ENCODE measurements around the gene CEP63.
"Not testable (repeated sequence)": the region's sequence is repeated elsewhere in the genome, so short reads cannot be mapped to it uniquely, and the experiment has no call there.

CEP63 gene

DNA sequence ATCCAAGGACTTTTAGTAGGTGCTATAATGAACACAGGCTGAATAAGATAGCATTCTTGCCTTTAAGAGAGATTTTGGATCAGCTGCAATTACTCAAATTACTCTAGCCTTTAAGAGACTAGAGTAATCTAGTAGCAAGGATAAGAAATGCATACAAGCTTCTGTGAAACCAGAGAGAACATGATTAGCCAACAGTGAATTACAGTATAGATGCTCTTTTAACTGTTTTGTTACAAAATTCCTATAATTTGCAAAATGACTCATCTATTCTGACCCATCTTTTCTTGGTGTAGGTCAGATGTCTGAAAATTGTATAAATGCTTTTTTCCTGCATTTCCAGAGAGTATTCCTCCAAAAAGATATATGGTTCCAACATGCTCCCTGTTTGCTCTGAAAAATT is 66.9 kb downstream of the CEP63 start:
- H3K36me3 ChIP-seq (ENCODE audit: control insufficient read depth in 5 of 5, insufficient read depth in 5 of 5, low read length in 5 of 5): peaks cover 37 to 52% (median 44%) of the 10 kb centered on the region in 5 donors
- H3K4me1 ChIP-seq (ENCODE audit: control insufficient read depth in 5 of 5, insufficient read depth in 5 of 5, low read length in 5 of 5): no peaks in the 10 kb centered on the region
- no peaks in the 10 kb centered on the region for H3K9me3 ChIP-seq (ENCODE audit: control insufficient read depth in 5 of 5, low read length in 5 of 5)
- no peak overlapping the region for H3K4me3 ChIP-seq (ENCODE audit: low read depth in 1 of 5, low read length in 5 of 5)
- H3K9ac ChIP-seq (ENCODE audit: low read length in 5 of 5): no peak overlapping the region
- H3K27me3 ChIP-seq (ENCODE audit: control insufficient read depth in 5 of 5, insufficient read depth in 4 of 5, low read length in 5 of 5): no peaks in the 10 kb centered on the region
- no peak overlapping the region for H3K27ac ChIP-seq (ENCODE audit: low read depth, low read length)

DNA sequence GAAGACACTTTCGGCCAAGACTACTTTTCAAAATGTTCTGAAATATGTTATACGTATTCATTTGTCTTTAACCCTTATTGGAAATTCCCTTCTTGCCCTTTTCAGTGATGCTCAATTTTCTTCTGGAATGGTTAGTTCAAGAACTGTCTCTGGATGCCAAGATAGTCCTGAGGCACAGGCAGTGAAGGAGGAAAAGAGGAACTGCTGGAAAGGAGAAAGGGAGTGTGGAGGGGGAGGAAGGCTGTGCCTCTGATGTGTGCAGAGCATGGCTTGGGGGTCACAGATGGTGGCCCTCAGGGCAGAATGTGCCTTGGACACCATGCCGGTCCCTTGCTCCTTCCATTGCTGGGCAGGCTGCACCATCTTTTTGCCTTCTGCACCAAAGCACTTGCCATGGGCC is 73.7 kb downstream of the CEP63 start:
- Histone ChIP-seq H3K4me3 (ENCODE audit: low read depth in 1 of 5, low read length in 5 of 5) (no peak overlapping the region), H3K27me3 (ENCODE audit: control insufficient read depth in 5 of 5, insufficient read depth in 4 of 5, low read length in 5 of 5) (no peaks in the 10 kb centered on the region), H3K4me1 (ENCODE audit: control insufficient read depth in 5 of 5, insufficient read depth in 5 of 5, low read length in 5 of 5) (no peaks in the 10 kb centered on the region), H3K9me3 (ENCODE audit: control insufficient read depth in 5 of 5, low read length in 5 of 5) (no peaks in the 10 kb centered on the region), H3K27ac (ENCODE audit: low read depth, low read length) (no peak overlapping the region), H3K36me3 (ENCODE audit: control insufficient read depth in 5 of 5, insufficient read depth in 5 of 5, low read length in 5 of 5) (peaks cover 11 to 53% (median 22%) of the 10 kb centered on the region in 5 donors), H3K9ac (ENCODE audit: low read length in 5 of 5) (no peak overlapping the region)

GRCh38 chr3:134562055-134562454 is 76.2 kb downstream of the CEP63 start:
- H3K9ac ChIP-seq (ENCODE audit: low read length in 5 of 5): no peak overlapping the region
- peaks cover 11 to 53% (median 18%) of the 10 kb centered on the region in 5 donors for H3K36me3 ChIP-seq (ENCODE audit: control insufficient read depth in 5 of 5, insufficient read depth in 5 of 5, low read length in 5 of 5)
- H3K27me3 ChIP-seq (ENCODE audit: control insufficient read depth in 5 of 5, insufficient read depth in 4 of 5, low read length in 5 of 5): no peaks in the 10 kb centered on the region
- no peaks in the 10 kb centered on the region for H3K4me1 ChIP-seq (ENCODE audit: control insufficient read depth in 5 of 5, insufficient read depth in 5 of 5, low read length in 5 of 5)
- no peak overlapping the region for H3K27ac ChIP-seq (ENCODE audit: low read depth, low read length)
- no peaks in the 10 kb centered on the region for H3K9me3 ChIP-seq (ENCODE audit: control insufficient read depth in 5 of 5, low read length in 5 of 5)
- H3K4me3 ChIP-seq (ENCODE audit: low read depth in 1 of 5, low read length in 5 of 5): no peak overlapping the region

DNA sequence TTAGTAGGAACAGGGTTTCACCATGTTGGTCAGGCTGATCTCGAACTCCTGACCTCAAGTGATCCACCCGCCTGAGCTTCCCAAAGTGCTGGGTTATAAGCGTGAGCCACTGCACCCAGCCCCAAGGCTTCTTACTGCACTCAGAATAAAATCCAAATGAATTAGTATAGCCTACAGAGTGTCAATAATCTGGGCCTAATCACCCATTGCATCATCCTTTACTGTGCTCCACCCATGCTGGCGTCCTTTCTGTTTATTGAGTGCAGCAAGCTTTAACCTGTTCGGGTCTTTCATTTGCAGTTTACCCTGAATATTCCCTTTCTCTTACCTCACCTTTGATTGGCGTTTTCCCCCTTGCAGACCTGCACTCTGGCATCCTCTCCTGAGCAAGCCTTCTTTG is 77.7 kb downstream of the CEP63 start:
- Histone ChIP-seq H3K9me3 (ENCODE audit: control insufficient read depth in 5 of 5, low read length in 5 of 5) (no peaks in the 10 kb centered on the region), H3K27ac (ENCODE audit: low read depth, low read length) (no peak overlapping the region), H3K4me3 (ENCODE audit: low read depth in 1 of 5, low read length in 5 of 5) (no peak overlapping the region)

DNA sequence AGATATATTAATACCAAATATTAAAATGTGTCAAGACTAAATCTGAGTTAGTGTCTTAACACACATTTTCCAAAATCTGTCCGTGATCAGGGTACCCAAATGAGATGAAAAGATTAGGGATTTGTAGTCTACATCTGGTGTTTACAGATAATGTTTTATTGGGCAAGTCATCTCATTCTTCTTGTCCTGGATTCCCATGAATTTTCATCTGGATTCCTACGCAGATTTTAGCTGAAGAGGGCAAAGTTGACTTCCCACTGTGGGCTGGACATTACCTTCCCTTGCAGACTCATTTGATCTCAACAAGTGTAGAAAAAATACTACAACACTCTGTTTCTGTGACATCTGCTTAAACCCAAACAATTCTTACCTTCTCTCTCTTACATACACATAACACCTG is 79.1 kb downstream of the CEP63 start:
- Histone ChIP-seq H3K4me1 (ENCODE audit: control insufficient read depth in 5 of 5, insufficient read depth in 5 of 5, low read length in 5 of 5) (peaks cover 0 to 2% (median 0%) of the 10 kb centered on the region in 5 donors), H3K4me3 (ENCODE audit: low read depth in 1 of 5, low read length in 5 of 5) (no peak overlapping the region), H3K9ac (ENCODE audit: low read length in 5 of 5) (no peak overlapping the region), H3K27ac (ENCODE audit: low read depth, low read length) (no peak overlapping the region), H3K36me3 (ENCODE audit: control insufficient read depth in 5 of 5, insufficient read depth in 5 of 5, low read length in 5 of 5) (peaks cover 5 to 35% (median 13%) of the 10 kb centered on the region in 5 donors), H3K9me3 (ENCODE audit: control insufficient read depth in 5 of 5, low read length in 5 of 5) (peaks cover 0 to 7% (median 0%) of the 10 kb centered on the region in 5 donors), H3K27me3 (ENCODE audit: control insufficient read depth in 5 of 5, insufficient read depth in 4 of 5, low read length in 5 of 5) (no peaks in the 10 kb centered on the region)

More for the DNA sequence above, 77.7 kb downstream of the CEP63 start:
- Histone ChIP-seq H3K9ac (ENCODE audit: low read length in 5 of 5) (no peak overlapping the region), H3K36me3 (ENCODE audit: control insufficient read depth in 5 of 5, insufficient read depth in 5 of 5, low read length in 5 of 5) (peaks cover 11 to 48% (median 18%) of the 10 kb centered on the region in 5 donors), H3K27me3 (ENCODE audit: control insufficient read depth in 5 of 5, insufficient read depth in 4 of 5, low read length in 5 of 5) (no peaks in the 10 kb centered on the region), H3K4me1 (ENCODE audit: control insufficient read depth in 5 of 5, insufficient read depth in 5 of 5, low read length in 5 of 5) (peaks cover 0 to 2% (median 0%) of the 10 kb centered on the region in 5 donors)

GRCh38 chr3:134567605-134568004 is 81.7 kb downstream of the CEP63 start:
- H3K4me3 ChIP-seq (ENCODE audit: low read depth in 1 of 5, low read length in 5 of 5): no peak overlapping the region
- H3K9ac ChIP-seq (ENCODE audit: low read length in 5 of 5): no peak overlapping the region
- no peak overlapping the region for H3K27ac ChIP-seq (ENCODE audit: low read depth, low read length)
- peaks cover 0 to 9% (median 7%) of the 10 kb centered on the region in 5 donors for H3K9me3 ChIP-seq (ENCODE audit: control insufficient read depth in 5 of 5, low read length in 5 of 5)
- peaks cover 0 to 13% (median 3%) of the 10 kb centered on the region in 5 donors for H3K36me3 ChIP-seq (ENCODE audit: control insufficient read depth in 5 of 5, insufficient read depth in 5 of 5, low read length in 5 of 5)
- peaks cover 0 to 4% (median 0%) of the 10 kb centered on the region in 5 donors for H3K4me1 ChIP-seq (ENCODE audit: control insufficient read depth in 5 of 5, insufficient read depth in 5 of 5, low read length in 5 of 5)
- no peaks in the 10 kb centered on the region for H3K27me3 ChIP-seq (ENCODE audit: control insufficient read depth in 5 of 5, insufficient read depth in 4 of 5, low read length in 5 of 5)

DNA sequence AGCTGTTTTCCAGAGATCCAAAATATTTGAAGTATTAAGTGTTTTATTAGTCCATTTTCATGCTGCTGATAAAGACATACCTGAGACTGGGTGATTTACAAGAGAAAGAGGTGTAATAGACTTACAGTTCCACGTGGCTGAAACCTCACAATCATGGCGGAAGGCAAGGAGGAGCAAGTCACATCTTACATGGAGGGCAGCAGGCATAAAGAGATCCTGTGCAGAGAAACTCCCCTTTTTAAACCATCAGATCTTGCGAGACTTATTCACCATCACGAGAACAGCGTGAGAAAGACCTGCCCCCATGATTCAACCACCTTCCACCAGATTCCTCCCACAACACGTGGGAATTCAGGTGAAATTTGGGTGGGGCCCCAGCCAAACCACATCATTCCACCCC is 82.9 kb downstream of the CEP63 start:
- Histone ChIP-seq H3K9me3 (ENCODE audit: control insufficient read depth in 5 of 5, low read length in 5 of 5) (peaks cover 0 to 9% (median 7%) of the 10 kb centered on the region in 5 donors), H3K27ac (ENCODE audit: low read depth, low read length) (no peak overlapping the region), H3K4me3 (ENCODE audit: low read depth in 1 of 5, low read length in 5 of 5) (no peak overlapping the region), H3K36me3 (ENCODE audit: control insufficient read depth in 5 of 5, insufficient read depth in 5 of 5, low read length in 5 of 5) (peaks cover 0 to 4% (median 0%) of the 10 kb centered on the region in 5 donors), H3K4me1 (ENCODE audit: control insufficient read depth in 5 of 5, insufficient read depth in 5 of 5, low read length in 5 of 5) (peaks cover 0 to 4% (median 0%) of the 10 kb centered on the region in 5 donors), H3K9ac (ENCODE audit: low read length in 5 of 5) (no peak overlapping the region), H3K27me3 (ENCODE audit: control insufficient read depth in 5 of 5, insufficient read depth in 4 of 5, low read length in 5 of 5) (no peaks in the 10 kb centered on the region)

DNA sequence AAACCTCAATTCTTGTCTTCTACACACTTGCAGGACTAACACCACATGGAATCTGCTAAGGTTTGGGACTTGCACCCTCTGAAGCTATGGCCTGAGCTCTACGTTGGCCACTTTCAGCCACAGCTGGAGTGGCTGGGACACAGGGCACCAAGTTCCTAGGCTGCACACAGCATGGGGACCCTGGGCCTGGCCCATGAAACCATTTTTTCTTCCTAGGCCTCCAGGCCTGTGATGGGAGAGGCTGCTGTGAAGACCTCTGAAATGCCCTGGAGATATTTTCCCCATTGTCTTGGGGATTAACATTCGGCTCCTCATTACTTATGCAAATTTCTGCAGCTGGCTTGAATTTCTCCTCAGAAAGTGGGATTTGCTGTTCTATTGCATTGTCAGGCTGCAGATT is 84.0 kb downstream of the CEP63 start:
- not testable (repeated sequence) for H3K4me3 ChIP-seq (ENCODE audit: low read depth in 1 of 5, low read length in 5 of 5); H3K27ac ChIP-seq (ENCODE audit: low read depth, low read length); H3K27me3 ChIP-seq (ENCODE audit: control insufficient read depth in 5 of 5, insufficient read depth in 4 of 5, low read length in 5 of 5); H3K36me3 ChIP-seq (ENCODE audit: control insufficient read depth in 5 of 5, insufficient read depth in 5 of 5, low read length in 5 of 5); H3K4me1 ChIP-seq (ENCODE audit: control insufficient read depth in 5 of 5, insufficient read depth in 5 of 5, low read length in 5 of 5); H3K9ac ChIP-seq (ENCODE audit: low read length in 5 of 5); H3K9me3 ChIP-seq (ENCODE audit: control insufficient read depth in 5 of 5, low read length in 5 of 5)

DNA sequence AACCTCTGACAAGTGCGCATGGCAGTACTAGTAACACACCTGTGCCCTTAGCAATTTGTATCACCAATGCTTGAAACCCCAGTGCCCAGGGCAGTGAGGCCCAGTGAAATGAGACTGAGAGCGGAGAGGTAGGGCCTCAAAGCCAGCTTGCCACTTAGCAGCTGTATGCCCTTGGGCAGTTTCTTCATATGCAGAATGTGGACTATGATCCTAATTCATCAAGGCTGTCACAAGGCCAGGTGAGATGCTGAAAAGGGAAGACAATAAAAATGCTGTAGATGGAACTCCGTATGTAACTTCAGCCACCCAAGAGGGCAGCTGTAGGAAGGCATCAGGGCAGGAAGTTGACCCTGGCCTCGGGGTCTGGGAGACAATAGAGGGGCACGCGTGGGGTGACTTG is 90.6 kb downstream of the CEP63 start:
- H3K9ac ChIP-seq (ENCODE audit: low read length in 5 of 5): no peak overlapping the region
- H3K9me3 ChIP-seq (ENCODE audit: control insufficient read depth in 5 of 5, low read length in 5 of 5): no peaks in the 10 kb centered on the region
- no peaks in the 10 kb centered on the region for H3K36me3 ChIP-seq (ENCODE audit: control insufficient read depth in 5 of 5, insufficient read depth in 5 of 5, low read length in 5 of 5)
- no peak overlapping the region for H3K27ac ChIP-seq (ENCODE audit: low read depth, low read length)
- no peaks in the 10 kb centered on the region for H3K27me3 ChIP-seq (ENCODE audit: control insufficient read depth in 5 of 5, insufficient read depth in 4 of 5, low read length in 5 of 5)
- H3K4me3 ChIP-seq (ENCODE audit: low read depth in 1 of 5, low read length in 5 of 5): no peak overlapping the region
- H3K4me1 ChIP-seq (ENCODE audit: control insufficient read depth in 5 of 5, insufficient read depth in 5 of 5, low read length in 5 of 5): no peaks in the 10 kb centered on the region

GRCh38 chr3:134576831-134577230 is 91.0 kb downstream of the CEP63 start:
- Histone ChIP-seq H3K4me1 (ENCODE audit: control insufficient read depth in 5 of 5, insufficient read depth in 5 of 5, low read length in 5 of 5) (no peaks in the 10 kb centered on the region), H3K4me3 (ENCODE audit: low read depth in 1 of 5, low read length in 5 of 5) (no peak overlapping the region), H3K36me3 (ENCODE audit: control insufficient read depth in 5 of 5, insufficient read depth in 5 of 5, low read length in 5 of 5) (no peaks in the 10 kb centered on the region), H3K9me3 (ENCODE audit: control insufficient read depth in 5 of 5, low read length in 5 of 5) (no peaks in the 10 kb centered on the region), H3K9ac (ENCODE audit: low read length in 5 of 5) (no peak overlapping the region), H3K27ac (ENCODE audit: low read depth, low read length) (no peak overlapping the region), H3K27me3 (ENCODE audit: control insufficient read depth in 5 of 5, insufficient read depth in 4 of 5, low read length in 5 of 5) (no peaks in the 10 kb centered on the region)
